Panc1 (cell line): Measurements from ENCODE around the gene LRRC27.

Source experiments
- CTCF ChIP-seq: fragments of 450-650 bp; IDR thresholded peaks from 2 replicates; pipeline ENCODE4 v1.5.1; 2017; ENCODE audit warnings: mild to moderate bottlenecking
- POLR2AphosphoS5 ChIP-seq: IDR thresholded peaks from 2 replicates; pipeline ENCODE4 v1.6.1; 2012; ENCODE audit warnings: mild to moderate bottlenecking, low read depth, low read length, moderate library complexity
- REST ChIP-seq, 2 experiments: IDR thresholded peaks; 2 replicates each; pipeline ENCODE4 v1.6.1; 2011 to 2012; ENCODE audit warnings: low read depth in 2 of 2, control low read depth in 1 of 2, low read length in 1 of 2, mild to moderate bottlenecking in 1 of 2, moderate library complexity in 1 of 2; ENCODE audit not compliant: insufficient read depth in 1 of 2
- SIN3A ChIP-seq: IDR thresholded peaks from 2 replicates; pipeline ENCODE4 v1.6.1; 2012; ENCODE audit warnings: low read depth, mild to moderate bottlenecking, low read length, moderate library complexity, borderline replicate concordance; ENCODE audit not compliant: insufficient read depth
- TCF7L2 ChIP-seq: IDR thresholded peaks from 2 replicates; pipeline ENCODE4 v1.6.1; 2011; ENCODE audit warnings: mild to moderate bottlenecking, low read depth, low read length, inconsistent platforms

GRCh38 chr10:132375795-132376297 lies 43.9 kb downstream of the LRRC27 start:
- TF ChIP-seq CTCF: no peak
- no peak for TF ChIP-seq REST (IDR thresholded peaks at IDR 0.05; ENCODE audit: insufficient read depth in 1 of 2, low read depth in 2 of 2, low read length in 1 of 2)
- no peak for TF ChIP-seq POLR2AphosphoS5
- no peak for TF ChIP-seq TCF7L2
- TF ChIP-seq SIN3A: no peak
